Lower leg skin (tissue), 3 donors: ENCODE results near the gene SLC16A6.

ENCODE experiments used
- CTCF ChIP-seq, 3 donors: fragments of 450-650 bp; IDR thresholded peaks; one replicate each; pipeline ENCODE4 v1.5.1; 2016; ENCODE audit warnings: antibody characterized with exemption in 3 of 3, mild to moderate bottlenecking in 3 of 3, moderate library complexity in 2 of 3
- POLR2A ChIP-seq, 2 donors: fragments of 450-650 bp; IDR thresholded peaks; one replicate each; pipeline ENCODE4 v1.6.1; 2016 to 2017; ENCODE audit warnings: antibody characterized with exemption in 2 of 2, mild to moderate bottlenecking in 1 of 2, moderate library complexity in 1 of 2

- TF ChIP-seq CTCF (IDR thresholded peaks at IDR 0.05) (no peak), POLR2A (IDR thresholded peaks at IDR 0.05) (no peak)
Observed at GRCh38 chr17:68260051-68260762, 30.7 kb downstream of the SLC16A6 start.
